Nephron progenitor cell (in vitro differentiated cells): ENCODE results near the gene POLD1.
A peak's percentile ranks its signal among the peaks of the same experiment; 100 is the strongest.

Experiments used
- DNase-seq: peaks from one replicate; pipeline ENCODE4 v3.0.0; 2021
- H3K27ac Mint-ChIP-seq: 2 replicates; pipeline ENCODE4 v1.8.0; 2021; ENCODE audit warnings: mild to moderate bottlenecking, moderate library complexity, mixed read lengths
- H3K27me3 Mint-ChIP-seq: 2 replicates; pipeline ENCODE4 v1.8.0; 2021; ENCODE audit warnings: mild to moderate bottlenecking, low read depth, mixed read lengths; ENCODE audit not compliant: poor library complexity
- H3K36me3 Mint-ChIP-seq: 2 replicates; pipeline ENCODE4 v1.8.0; 2021; ENCODE audit warnings: low read depth, mixed read lengths
- H3K4me1 Mint-ChIP-seq: 2 replicates; pipeline ENCODE4 v1.8.0; 2021; ENCODE audit warnings: mixed read lengths
- H3K4me3 Mint-ChIP-seq: 2 replicates; pipeline ENCODE4 v1.8.0; 2021; ENCODE audit warnings: mild to moderate bottlenecking, moderate library complexity, mixed read lengths
- H3K9me3 Mint-ChIP-seq: 2 replicates; pipeline ENCODE4 v1.8.0; 2021; ENCODE audit warnings: mild to moderate bottlenecking, moderate library complexity, mixed read lengths
- CTCF ChIP-seq: fragments of 200-600 bp; sonication (generic); IDR thresholded peaks from 2 replicates; pipeline ENCODE4 v1.5.0; 2021; ENCODE audit warnings: antibody characterized with exemption

POLD1 gene

GRCh38 chr19:50432221-50433028 lies 48.3 kb downstream of the POLD1 start, which contains the start of gene MYBPC2:
Gene MYBPC2, plus strand, starts transcription at chr19:50432892. Its CDS starts 62 bp downstream, at chr19:50432954.
- Mint-ChIP-seq H3K4me1 (peaks cover 57% of the 10 kb centered on the region), H3K27me3 (peaks cover 46% of the 10 kb centered on the region), H3K9me3 (no peaks in the 10 kb centered on the region), H3K27ac (peak within 1 kb of the TSS; percentile 36), H3K36me3 (no peaks in the 10 kb centered on the region), H3K4me3 (peak within 1 kb of the TSS; percentile 90)
- TF ChIP-seq CTCF = no peak
- peak; percentile 61 for DNase-seq

- no peak for TF ChIP-seq CTCF
- Mint-ChIP-seq H3K4me1 (peaks cover 57% of the 10 kb centered on the region), H3K4me3 (peak overlapping the region; percentile 82), H3K9me3 (no peaks in the 10 kb centered on the region), H3K27ac (no peak overlapping the region), H3K36me3 (no peaks in the 10 kb centered on the region), H3K27me3 (peaks cover 52% of the 10 kb centered on the region)
- no peak for DNase-seq
Observed at GRCh38 chr19:50433201-50434180, 49.3 kb downstream of the POLD1 start.

GRCh38 chr19:50434525-50434924 lies 50.4 kb downstream of the POLD1 start:
- peaks cover 50% of the 10 kb centered on the region for H3K4me1 Mint-ChIP-seq
- H3K27me3 Mint-ChIP-seq = peaks cover 51% of the 10 kb centered on the region
- H3K27ac Mint-ChIP-seq = peak overlapping the region; percentile 51
- no peaks in the 10 kb centered on the region for H3K36me3 Mint-ChIP-seq
- H3K4me3 Mint-ChIP-seq = peak overlapping the region; percentile 42
- peak; percentile 59 for DNase-seq
- no peaks in the 10 kb centered on the region for H3K9me3 Mint-ChIP-seq
- no peak for TF ChIP-seq CTCF

GRCh38 chr19:50435221-50435620 lies 51.1 kb downstream of the POLD1 start:
- DNase-seq = no peak
- Mint-ChIP-seq H3K27me3 (peaks cover 49% of the 10 kb centered on the region), H3K4me3 (no peak overlapping the region), H3K4me1 (peaks cover 47% of the 10 kb centered on the region), H3K36me3 (no peaks in the 10 kb centered on the region), H3K27ac (no peak overlapping the region), H3K9me3 (no peaks in the 10 kb centered on the region)
- TF ChIP-seq CTCF = no peak

GRCh38 chr19:50435627-50436026 lies 51.5 kb downstream of the POLD1 start:
- no peaks in the 10 kb centered on the region for H3K36me3 Mint-ChIP-seq
- H3K4me1 Mint-ChIP-seq = peaks cover 43% of the 10 kb centered on the region
- no peak for DNase-seq
- no peaks in the 10 kb centered on the region for H3K9me3 Mint-ChIP-seq
- no peak overlapping the region for H3K27ac Mint-ChIP-seq
- peaks cover 48% of the 10 kb centered on the region for H3K27me3 Mint-ChIP-seq
- H3K4me3 Mint-ChIP-seq = no peak overlapping the region
- TF ChIP-seq CTCF = no peak
